ENCODE data around the gene SETBP1. TPM values are rescaled to one million over a fixed set of nuclear protein-coding genes. Genes with fewer than 3 reads are reported as not detected.
A peak's percentile ranks its signal among the peaks of the same experiment; 100 is the strongest.

Gene SETBP1
- total and polyA plus RNA-seq, 2 donors from 2014 or later, result 2.7 to 71.7 TPM

DNA sequence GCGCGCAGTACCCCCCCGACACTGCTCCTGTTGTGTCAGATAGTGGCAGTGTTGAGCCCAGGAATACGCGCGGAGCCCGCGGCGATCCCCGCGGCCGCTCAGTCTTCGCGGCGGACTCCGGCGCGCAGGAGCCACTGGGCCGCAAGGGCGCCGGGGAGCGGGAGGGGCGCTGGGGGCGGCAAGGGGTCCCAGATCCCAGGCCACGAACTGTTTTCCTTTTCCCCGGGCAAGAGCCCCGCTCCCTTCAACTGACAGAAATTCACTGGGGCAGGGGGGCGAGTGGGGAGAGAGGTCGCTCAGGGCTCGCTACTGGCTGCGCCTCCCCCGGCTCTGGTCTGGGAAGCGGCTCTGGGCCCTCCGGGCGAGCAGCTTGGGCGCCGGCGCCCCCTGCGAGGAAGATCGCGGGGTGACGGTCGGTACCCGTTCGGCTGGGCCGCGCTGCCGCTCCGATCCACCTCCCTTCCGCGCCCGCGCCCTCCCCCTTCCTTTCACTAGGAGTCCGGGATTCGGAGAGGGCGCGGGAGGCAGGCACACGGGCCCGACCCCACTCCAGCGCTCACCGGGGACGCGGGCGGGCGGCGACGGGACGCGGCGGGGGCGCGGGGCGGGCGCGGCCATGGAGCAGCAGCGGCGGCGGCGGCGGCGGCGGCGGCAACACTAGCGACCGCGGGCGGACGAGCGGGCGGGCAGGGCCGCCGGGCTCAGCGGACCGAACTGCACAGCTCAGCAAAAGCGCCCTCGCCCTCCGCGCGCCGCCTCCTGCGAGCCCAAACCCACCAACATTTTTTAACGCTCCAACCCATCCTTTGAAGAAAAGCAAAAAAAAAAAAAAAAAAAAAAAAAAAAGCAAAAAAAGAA lies 1.4 kb upstream of the SETBP1 start:
- no peaks in the 10 kb centered on the region for H3K9me3 ChIP-seq (ENCODE audit: control insufficient read depth in 2 of 3, insufficient read depth in 1 of 3, low read length in 3 of 3)
- peak overlapping the region; percentile 37 to 72 (median 56) for H3K4me3 ChIP-seq (ENCODE audit: low read length in 3 of 3)
- intact Hi-C loops (cut with DNase I), result no loop called here
- peak; percentile 92 to 96 (median 94) for DNase-seq
- FAIRE-seq, result no peak
- H3K36me3 ChIP-seq (ENCODE audit: control insufficient read depth in 2 of 3, insufficient read depth in 3 of 3, low read length in 3 of 3), result no peaks in the 10 kb centered on the region
- H3K4me1 ChIP-seq (ENCODE audit: control insufficient read depth in 2 of 3, insufficient read depth in 2 of 3, low read depth in 1 of 3, low read length in 3 of 3), result peaks cover 3 to 19% (median 7%) of the 10 kb centered on the region in 3 donors
- TF ChIP-seq, protein P1, sequence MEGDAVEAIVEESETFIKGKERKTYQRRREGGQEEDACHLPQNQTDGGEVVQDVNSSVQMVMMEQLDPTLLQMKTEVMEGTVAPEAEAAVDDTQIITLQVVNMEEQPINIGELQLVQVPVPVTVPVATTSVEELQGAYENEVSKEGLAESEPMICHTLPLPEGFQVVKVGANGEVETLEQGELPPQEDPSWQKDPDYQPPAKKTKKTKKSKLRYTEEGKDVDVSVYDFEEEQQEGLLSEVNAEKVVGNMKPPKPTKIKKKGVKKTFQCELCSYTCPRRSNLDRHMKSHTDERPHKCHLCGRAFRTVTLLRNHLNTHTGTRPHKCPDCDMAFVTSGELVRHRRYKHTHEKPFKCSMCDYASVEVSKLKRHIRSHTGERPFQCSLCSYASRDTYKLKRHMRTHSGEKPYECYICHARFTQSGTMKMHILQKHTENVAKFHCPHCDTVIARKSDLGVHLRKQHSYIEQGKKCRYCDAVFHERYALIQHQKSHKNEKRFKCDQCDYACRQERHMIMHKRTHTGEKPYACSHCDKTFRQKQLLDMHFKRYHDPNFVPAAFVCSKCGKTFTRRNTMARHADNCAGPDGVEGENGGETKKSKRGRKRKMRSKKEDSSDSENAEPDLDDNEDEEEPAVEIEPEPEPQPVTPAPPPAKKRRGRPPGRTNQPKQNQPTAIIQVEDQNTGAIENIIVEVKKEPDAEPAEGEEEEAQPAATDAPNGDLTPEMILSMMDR (IDR thresholded peaks at IDR 0.05; ENCODE audit: borderline replicate concordance, extremely low read depth, insufficient read depth), result peak; percentile 82
- peak overlapping the region; percentile 19 to 82 (median 77) for H3K9ac ChIP-seq (ENCODE audit: low read length in 3 of 3)
- H3K27ac ChIP-seq (ENCODE audit: low read depth in 2 of 2, low read length in 2 of 2), result peak overlapping the region; percentile 98
- no peaks in the 10 kb centered on the region for H3K27me3 ChIP-seq (ENCODE audit: control insufficient read depth, insufficient read depth, low read length)

DNA sequence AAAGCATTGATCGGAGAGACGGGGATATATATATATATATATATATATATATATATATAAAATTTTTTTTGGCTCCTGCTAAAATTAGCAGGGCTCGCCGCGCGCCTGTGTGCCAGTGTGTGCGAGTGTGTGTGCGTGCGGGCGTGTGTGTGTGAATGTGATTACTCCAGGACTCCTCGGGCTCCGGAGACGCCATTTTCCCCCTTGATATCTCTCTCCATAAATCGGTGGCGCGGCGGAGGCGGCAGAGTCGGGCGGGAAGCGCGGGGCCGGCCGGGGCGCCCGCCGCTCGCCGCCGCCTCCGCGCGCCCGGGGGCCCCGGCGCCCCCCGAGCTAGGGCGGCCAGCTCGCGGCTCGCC lies 795 bp upstream of the SETBP1 start:
- Histone ChIP-seq H3K4me3 (ENCODE audit: low read length in 3 of 3) (peak overlapping the region; percentile 10 to 81 (median 46)), H3K9me3 (ENCODE audit: control insufficient read depth in 2 of 3, insufficient read depth in 1 of 3, low read length in 3 of 3) (no peaks in the 10 kb centered on the region), H3K27me3 (ENCODE audit: control insufficient read depth, insufficient read depth, low read length) (no peaks in the 10 kb centered on the region), H3K36me3 (ENCODE audit: control insufficient read depth in 2 of 3, insufficient read depth in 3 of 3, low read length in 3 of 3) (no peaks in the 10 kb centered on the region), H3K9ac (ENCODE audit: low read length in 3 of 3) (no peak overlapping the region), H3K4me1 (ENCODE audit: control insufficient read depth in 2 of 3, insufficient read depth in 2 of 3, low read depth in 1 of 3, low read length in 3 of 3) (peaks cover 3 to 20% (median 8%) of the 10 kb centered on the region in 3 donors), H3K27ac (ENCODE audit: low read depth in 2 of 2, low read length in 2 of 2) (peak overlapping the region; percentile 93 to 98)
- FAIRE-seq, result no peak
- TF ChIP-seq, protein P1 (IDR thresholded peaks at IDR 0.05; ENCODE audit: borderline replicate concordance, extremely low read depth, insufficient read depth), result no peak
- peak; percentile 55 to 88 (median 81) for DNase-seq
- intact Hi-C loops (cut with DNase I), result no loop called here

DNA sequence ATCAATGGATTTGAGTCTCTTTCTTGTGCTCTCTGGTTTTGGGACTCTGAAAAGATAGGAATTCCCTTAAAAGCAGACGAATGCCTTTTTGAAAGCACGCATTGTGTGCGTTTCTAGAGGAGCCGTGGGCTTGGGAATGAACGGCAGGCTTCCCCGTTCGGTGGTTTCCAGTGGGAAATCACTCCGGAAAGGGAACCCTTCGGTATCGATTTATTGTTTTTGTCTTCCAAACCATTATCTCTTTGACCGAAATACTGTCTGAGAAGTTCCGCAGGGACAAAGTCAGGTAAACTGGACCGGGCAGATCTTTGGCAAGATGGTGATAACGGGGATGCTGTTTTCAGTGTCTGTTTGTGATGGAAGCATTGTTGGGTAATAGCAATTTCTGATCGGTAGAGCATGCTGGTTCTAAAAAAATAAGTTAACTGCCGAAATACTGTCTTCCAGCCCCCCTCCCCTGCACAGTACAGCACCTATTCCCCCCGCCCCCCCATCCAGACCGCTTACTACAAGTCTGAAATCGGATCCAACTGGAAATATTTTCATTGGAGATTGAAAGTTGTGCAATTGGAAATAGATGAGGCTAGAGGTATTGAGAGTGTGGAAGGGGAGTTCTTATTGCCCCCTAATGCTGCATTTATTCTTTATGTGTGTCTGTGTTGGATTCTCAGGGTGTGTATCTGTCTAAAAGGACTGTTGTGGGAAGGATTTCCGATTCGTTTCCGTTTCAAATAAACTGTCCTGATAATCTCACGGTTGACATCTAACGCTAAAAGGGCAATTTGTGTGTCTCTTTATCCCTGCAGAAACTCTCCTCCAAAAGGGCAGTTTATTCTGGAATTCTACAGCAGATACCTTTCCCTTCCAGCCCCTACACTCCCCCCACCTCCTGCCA lies 635 bp downstream of the SETBP1 start:
- H3K9me3 ChIP-seq (ENCODE audit: control insufficient read depth in 2 of 3, insufficient read depth in 1 of 3, low read length in 3 of 3), result no peaks in the 10 kb centered on the region
- H3K27me3 ChIP-seq (ENCODE audit: control insufficient read depth, insufficient read depth, low read length), result no peaks in the 10 kb centered on the region
- peaks cover 3 to 30% (median 16%) of the 10 kb centered on the region in 3 donors for H3K4me1 ChIP-seq (ENCODE audit: control insufficient read depth in 2 of 3, insufficient read depth in 2 of 3, low read depth in 1 of 3, low read length in 3 of 3)
- peak overlapping the region; percentile 65 to 91 (median 68) for H3K9ac ChIP-seq (ENCODE audit: low read length in 3 of 3)
- TF ChIP-seq, protein P1 (IDR thresholded peaks at IDR 0.05; ENCODE audit: borderline replicate concordance, extremely low read depth, insufficient read depth), result no peak
- FAIRE-seq (no peak), DNase-seq (peak in 2 of 5 donors; percentile 32 to 43)
- no peaks in the 10 kb centered on the region for H3K36me3 ChIP-seq (ENCODE audit: control insufficient read depth in 2 of 3, insufficient read depth in 3 of 3, low read length in 3 of 3)
- peak overlapping the region; percentile 81 to 93 (median 92) for H3K4me3 ChIP-seq (ENCODE audit: low read length in 3 of 3)
- intact Hi-C loops (cut with DNase I), result no loop called here
- peak overlapping the region; percentile 79 to 93 for H3K27ac ChIP-seq (ENCODE audit: low read depth in 2 of 2, low read length in 2 of 2)

Measured in kidney (tissue), 14 donors.